KOPT-K1 (cell line): Measurements from ENCODE around the gene SMYD4.
"Not testable (repeated sequence)": the region's sequence is repeated elsewhere in the genome, so short reads cannot be mapped to it uniquely, and the experiment has no call there.

ENCODE experiments used
- H3K27ac ChIP-seq: fragments of 200-600 bp; sonication (generic); 2 replicates; pipeline ENCODE4 v1.5.1; 2016; ENCODE audit warnings: antibody characterized with exemption, mild to moderate bottlenecking, low read depth, low read length; ENCODE audit not compliant: poor library complexity, severe bottlenecking
- H3K36me3 ChIP-seq: fragments of 200-600 bp; sonication (generic); 2 replicates; pipeline ENCODE4 v1.5.1; 2017; ENCODE audit warnings: antibody characterized with exemption, mild to moderate bottlenecking, low read length, moderate library complexity; ENCODE audit not compliant: insufficient read depth
- H3K9me3 ChIP-seq: fragments of 200-600 bp; sonication (generic); 2 replicates; pipeline ENCODE4 v1.5.1; 2017; ENCODE audit warnings: antibody characterized with exemption, low read length, mild to moderate bottlenecking; ENCODE audit not compliant: insufficient read depth, poor library complexity, severe bottlenecking

Gene SMYD4

DNA sequence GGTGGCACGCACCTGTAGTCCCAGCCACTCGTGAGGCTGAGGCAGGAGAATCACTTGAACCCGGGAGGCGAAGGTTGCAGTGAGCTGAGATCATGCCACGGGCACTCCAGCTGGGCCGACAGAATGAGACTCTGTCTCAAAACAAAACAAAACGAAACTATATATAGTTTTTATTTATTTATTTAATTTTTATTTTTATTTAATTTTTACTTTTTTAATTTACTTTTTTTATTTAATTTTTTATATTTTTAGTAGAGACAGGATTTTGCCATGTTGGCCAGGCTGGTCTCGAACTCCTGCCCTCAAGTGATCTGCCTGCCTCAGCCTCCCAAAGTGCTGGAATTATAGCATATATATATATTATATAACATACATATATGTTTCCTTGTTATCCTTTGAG, 26.8 kb upstream of the SMYD4 start:
- peaks cover 95% of the 10 kb centered on the region for H3K36me3 ChIP-seq
- H3K27ac ChIP-seq, H3K9me3 ChIP-seq: not testable (repeated sequence)

DNA sequence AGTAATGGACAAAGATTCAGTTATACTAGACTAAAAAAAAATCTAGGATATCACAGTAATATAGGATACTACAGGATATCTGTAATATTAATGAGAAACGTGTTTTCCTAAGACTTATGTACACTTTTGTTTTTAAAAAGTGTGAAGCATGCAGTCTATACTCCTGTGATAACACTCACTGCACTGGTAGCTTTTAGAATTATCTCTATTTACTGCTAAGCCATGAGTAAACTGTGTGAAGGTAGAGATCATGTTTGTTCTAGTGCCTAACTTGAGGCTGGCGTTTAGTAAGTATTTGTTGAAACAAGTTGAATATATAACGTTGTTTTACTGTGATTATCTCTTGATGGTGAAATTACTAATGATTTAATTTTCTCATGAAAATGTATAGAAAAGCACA, 24.0 kb upstream of the SMYD4 start:
- no peaks in the 10 kb centered on the region for H3K9me3 ChIP-seq
- peaks cover 95% of the 10 kb centered on the region for H3K36me3 ChIP-seq
- H3K27ac ChIP-seq = no peak overlapping the region

GRCh38 chr17:1852327-1852726, 22.6 kb upstream of the SMYD4 start:
- H3K36me3 ChIP-seq = peaks cover 98% of the 10 kb centered on the region

DNA sequence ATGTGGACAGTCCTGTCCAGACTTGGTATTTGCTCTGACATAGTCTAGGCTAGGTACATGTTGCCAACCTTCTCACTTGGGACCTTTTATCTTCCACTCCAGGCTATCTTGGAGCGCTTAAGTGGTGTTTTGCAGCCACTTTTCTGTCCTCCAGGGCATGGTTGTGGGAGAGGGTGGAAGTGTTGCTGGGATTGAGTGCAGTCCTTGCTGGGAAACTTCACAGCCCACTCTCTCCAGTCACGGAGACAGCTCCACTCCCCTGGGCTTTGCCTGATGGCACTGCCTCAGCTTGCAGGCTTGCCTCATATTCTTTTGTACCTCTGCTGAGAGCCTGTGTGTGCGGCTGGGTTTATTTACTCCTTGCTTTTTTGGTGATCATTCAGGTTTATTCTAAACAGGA, 17.5 kb upstream of the SMYD4 start:
- H3K36me3 ChIP-seq = peaks cover 99% of the 10 kb centered on the region
- H3K9me3 ChIP-seq = no peaks in the 10 kb centered on the region
- H3K27ac ChIP-seq = no peak overlapping the region

More at GRCh38 chr17:1852327-1852726, 22.6 kb upstream of the SMYD4 start:
- H3K9me3 ChIP-seq = no peaks in the 10 kb centered on the region
- no peak overlapping the region for H3K27ac ChIP-seq

GRCh38 chr17:1843947-1844346, 14.2 kb upstream of the SMYD4 start:
- Histone ChIP-seq H3K9me3 (no peaks in the 10 kb centered on the region), H3K27ac (no peak overlapping the region), H3K36me3 (peaks cover 92% of the 10 kb centered on the region)

GRCh38 chr17:1839516-1839915, 9.8 kb upstream of the SMYD4 start:
- H3K36me3 ChIP-seq = peaks cover 87% of the 10 kb centered on the region
- H3K9me3 ChIP-seq = no peaks in the 10 kb centered on the region
- H3K27ac ChIP-seq = no peak overlapping the region

GRCh38 chr17:1834380-1835149, 4.9 kb upstream of the SMYD4 start:
- Histone ChIP-seq H3K27ac (no peak overlapping the region), H3K9me3 (no peaks in the 10 kb centered on the region), H3K36me3 (peaks cover 73% of the 10 kb centered on the region)

DNA sequence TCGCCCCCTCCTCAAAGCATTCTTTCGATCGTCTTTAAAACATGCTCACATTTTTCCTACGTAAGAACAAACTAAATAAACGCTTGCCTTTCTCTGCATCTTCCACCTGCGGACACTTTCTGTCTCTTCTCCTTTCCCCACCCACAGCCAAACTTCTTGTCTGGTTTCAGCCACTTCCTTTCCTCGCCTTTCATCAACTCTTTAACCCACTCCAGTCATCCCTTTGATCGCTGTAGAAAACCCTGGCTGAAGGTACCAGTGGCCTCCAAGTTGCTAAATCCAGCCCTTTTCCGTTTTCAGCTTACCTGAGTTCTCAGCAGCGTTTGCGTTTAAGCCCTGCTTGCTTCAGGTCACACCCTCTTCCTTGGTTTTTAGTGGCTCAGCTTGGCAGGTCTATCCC, 586 bp upstream of the SMYD4 start:
- H3K9me3 ChIP-seq = no peaks in the 10 kb centered on the region
- peaks cover 61% of the 10 kb centered on the region for H3K36me3 ChIP-seq
- peak overlapping the region; percentile 81 for H3K27ac ChIP-seq

DNA sequence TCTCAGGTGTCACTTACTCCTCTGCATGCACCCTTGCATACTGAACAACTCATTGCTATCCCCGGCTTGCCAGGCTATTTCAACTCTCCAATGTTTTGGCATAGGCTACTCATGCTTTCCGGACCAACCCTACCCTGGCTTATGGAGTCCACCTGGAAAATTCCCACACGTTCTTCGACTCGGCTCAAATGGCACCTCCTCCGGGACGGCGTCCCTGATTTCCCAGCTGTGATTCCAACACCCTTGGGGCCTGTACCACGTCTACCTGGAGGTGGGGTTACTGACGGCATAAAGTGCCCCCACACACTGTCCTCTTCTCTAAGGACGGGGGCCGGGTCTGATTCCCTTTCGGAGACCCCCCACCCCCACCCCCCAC, 498 bp downstream of the SMYD4 start:
- H3K27ac ChIP-seq = peak overlapping the region; percentile 81
- peaks cover 59% of the 10 kb centered on the region for H3K36me3 ChIP-seq
- H3K9me3 ChIP-seq = no peaks in the 10 kb centered on the region

GRCh38 chr17:1820528-1821252, 9.0 kb downstream of the SMYD4 start:
- H3K9me3 ChIP-seq = no peaks in the 10 kb centered on the region
- no peak overlapping the region for H3K27ac ChIP-seq
- H3K36me3 ChIP-seq = peaks cover 58% of the 10 kb centered on the region

DNA sequence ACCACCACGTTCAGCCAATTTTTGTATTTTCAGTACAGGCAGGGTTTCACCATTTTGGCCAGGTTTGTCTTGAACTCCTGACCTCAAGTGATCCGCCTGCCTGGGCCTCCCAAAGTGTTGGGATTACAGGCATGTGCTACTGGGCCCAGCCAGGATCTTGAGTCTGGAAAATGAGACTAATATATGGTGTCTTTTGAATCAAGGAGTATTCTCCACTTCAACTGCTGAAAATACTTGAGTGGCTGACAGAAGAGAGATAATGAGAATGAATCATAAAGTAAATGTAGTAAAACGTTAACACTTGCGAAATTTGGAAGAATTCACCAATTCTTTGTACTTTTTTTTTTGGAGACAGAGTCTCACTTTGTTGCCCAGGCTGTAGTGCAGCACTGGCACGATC, 16.6 kb downstream of the SMYD4 start:
- Histone ChIP-seq H3K9me3 (no peaks in the 10 kb centered on the region), H3K36me3 (peaks cover 81% of the 10 kb centered on the region)

GRCh38 chr17:1810450-1811103, 19.1 kb downstream of the SMYD4 start:
- Histone ChIP-seq H3K9me3 (no peaks in the 10 kb centered on the region), H3K27ac (no peak overlapping the region), H3K36me3 (peaks cover 86% of the 10 kb centered on the region)

More for the DNA sequence above, 16.6 kb downstream of the SMYD4 start:
- H3K27ac ChIP-seq = no peak overlapping the region

DNA sequence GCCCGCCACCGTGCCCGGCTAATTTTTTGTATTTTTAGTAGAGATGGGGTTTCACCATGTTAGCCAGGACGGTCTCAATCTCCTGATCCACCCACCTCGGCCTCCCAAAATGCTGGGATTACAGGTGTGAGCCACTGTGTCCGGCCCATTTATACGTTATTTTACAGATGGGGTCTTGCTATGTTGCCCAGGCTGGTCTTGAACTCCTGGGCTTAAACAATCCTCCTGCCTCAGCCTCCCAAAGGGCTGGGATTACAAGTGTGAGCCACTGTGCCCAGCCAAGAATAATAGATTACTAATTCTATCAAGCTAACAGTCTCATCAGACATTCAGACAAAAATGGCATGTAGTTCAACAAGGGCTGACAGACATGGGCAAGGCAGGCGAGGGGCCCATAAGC, 19.9 kb downstream of the SMYD4 start:
- H3K36me3 ChIP-seq = peaks cover 87% of the 10 kb centered on the region
- not testable (repeated sequence) for H3K27ac ChIP-seq, H3K9me3 ChIP-seq

- H3K36me3 ChIP-seq = peaks cover 89% of the 10 kb centered on the region
- H3K9me3 ChIP-seq = no peaks in the 10 kb centered on the region
- no peak overlapping the region for H3K27ac ChIP-seq
Measured at GRCh38 chr17:1808644-1809043, 21.1 kb downstream of the SMYD4 start.

GRCh38 chr17:1807890-1808289, 21.8 kb downstream of the SMYD4 start:
- H3K27ac ChIP-seq = no peak overlapping the region
- H3K9me3 ChIP-seq = no peaks in the 10 kb centered on the region
- H3K36me3 ChIP-seq = peaks cover 90% of the 10 kb centered on the region
